Osteocyte (in vitro differentiated cells): ENCODE measurements around the gene ALDH1A3. TPM values are rescaled to one million over a fixed set of nuclear protein-coding genes. Genes with fewer than 3 reads are reported as not detected.
A peak's percentile ranks its signal among the peaks of the same experiment; 100 is the strongest.

Experiments
- DNase-seq: peaks from one replicate; pipeline ENCODE4 v3.0.0; 2021; ENCODE audit warnings: mixed read lengths; ENCODE audit not compliant: unreplicated experiment; ENCODE audit errors: extremely low spot score
- H3K27ac Mint-ChIP-seq: one replicate; pipeline ENCODE4 v1.8.0; 2021; ENCODE audit warnings: mild to moderate bottlenecking, mixed read lengths; ENCODE audit not compliant: unreplicated experiment
- H3K27me3 Mint-ChIP-seq: one replicate; pipeline ENCODE4 v1.8.0; 2021; ENCODE audit warnings: mixed read lengths; ENCODE audit not compliant: unreplicated experiment
- H3K36me3 Mint-ChIP-seq: one replicate; pipeline ENCODE4 v1.8.0; 2021; ENCODE audit warnings: mixed read lengths; ENCODE audit not compliant: unreplicated experiment
- H3K4me1 Mint-ChIP-seq: one replicate; pipeline ENCODE4 v1.8.0; 2021; ENCODE audit warnings: mixed read lengths; ENCODE audit not compliant: unreplicated experiment
- H3K4me3 Mint-ChIP-seq: one replicate; pipeline ENCODE4 v1.8.0; 2021; ENCODE audit warnings: mild to moderate bottlenecking, moderate library complexity, mixed read lengths; ENCODE audit not compliant: unreplicated experiment
- H3K9me3 Mint-ChIP-seq: one replicate; pipeline ENCODE4 v1.8.0; 2021; ENCODE audit warnings: mixed read lengths; ENCODE audit not compliant: unreplicated experiment
- CTCF ChIP-seq: fragments of 200-600 bp; sonication (generic); IDR thresholded peaks from 2 replicates; pipeline ENCODE4 v1.5.0; 2021; ENCODE audit warnings: antibody characterized with exemption, mild to moderate bottlenecking, moderate library complexity
- total RNA-seq: library from RNA; stranded (reverse); gene quantifications from 2 replicates; pipeline ENCODE4 v1.2.1, GENCODE V29; 2021

ALDH1A3 gene
- total RNA-seq, 1 donor from 2014 or later: 0.30 TPM

DNA sequence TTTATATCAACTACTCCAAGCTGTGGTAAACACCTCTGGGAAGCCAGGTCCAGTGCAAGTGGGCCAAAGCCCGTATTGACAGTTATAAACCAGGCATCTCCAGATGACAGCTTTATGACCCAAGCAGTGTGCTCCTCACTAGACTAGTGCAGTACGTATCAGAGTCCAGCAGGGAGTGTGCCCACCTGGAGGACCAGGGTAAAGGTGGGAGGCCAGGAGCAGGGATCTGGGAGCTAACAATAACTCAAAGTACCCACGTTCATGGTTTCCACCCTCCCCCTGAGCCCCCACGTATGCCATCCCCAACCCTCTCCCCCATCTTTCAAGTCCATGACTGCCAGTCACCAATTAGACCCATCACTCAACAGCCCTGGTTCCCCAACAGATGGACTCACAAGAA, 27.0 kb upstream of the ALDH1A3 start:
- peak; percentile 69 for DNase-seq
- H3K4me3 Mint-ChIP-seq: no peak overlapping the region
- peaks cover 21% of the 10 kb centered on the region for H3K27me3 Mint-ChIP-seq
- no peaks in the 10 kb centered on the region for H3K36me3 Mint-ChIP-seq
- no peaks in the 10 kb centered on the region for H3K9me3 Mint-ChIP-seq
- H3K27ac Mint-ChIP-seq: no peak overlapping the region
- H3K4me1 Mint-ChIP-seq: no peaks in the 10 kb centered on the region
- no peak for TF ChIP-seq CTCF

DNA sequence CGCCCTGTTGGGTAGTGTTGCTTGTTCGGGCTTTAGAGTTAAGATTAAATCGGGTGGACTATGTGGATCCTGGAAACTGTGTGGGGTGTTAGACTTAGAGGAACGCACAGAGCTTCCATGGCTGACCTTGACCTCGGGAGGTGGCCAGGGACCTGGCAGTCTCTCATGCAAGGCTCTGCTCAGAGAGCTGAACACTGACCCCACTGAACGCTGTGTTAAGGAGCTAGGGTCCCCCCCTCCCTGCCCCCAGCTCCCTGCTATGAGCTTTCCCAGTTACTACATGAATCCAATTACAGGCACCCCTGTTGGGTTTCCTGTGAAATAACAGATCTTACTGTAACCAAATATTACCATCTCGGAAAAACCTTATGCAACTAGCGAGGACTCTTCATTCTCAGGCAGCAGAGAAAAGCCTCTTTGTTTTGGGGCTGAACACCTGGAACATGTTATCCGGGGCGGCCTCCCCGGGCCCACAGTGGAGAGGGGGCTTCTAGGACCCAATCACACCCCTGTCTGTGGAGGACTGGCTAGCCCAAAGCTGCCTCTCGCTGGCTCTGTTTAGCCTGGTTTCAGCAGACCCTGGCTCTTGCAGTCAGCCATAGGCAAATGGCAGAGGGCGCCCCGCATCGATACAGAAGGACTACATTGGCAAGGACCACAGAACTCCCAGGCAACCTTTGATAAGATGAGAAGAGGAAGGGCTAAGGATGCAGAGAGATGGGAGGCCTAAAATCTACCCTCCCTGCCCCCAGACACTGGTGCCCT, 25.8 kb upstream of the ALDH1A3 start:
- H3K27ac Mint-ChIP-seq: no peak overlapping the region
- no peak for TF ChIP-seq CTCF
- H3K27me3 Mint-ChIP-seq: peaks cover 23% of the 10 kb centered on the region
- DNase-seq: peak; percentile 81
- H3K36me3 Mint-ChIP-seq: no peaks in the 10 kb centered on the region
- no peak overlapping the region for H3K4me3 Mint-ChIP-seq
- no peaks in the 10 kb centered on the region for H3K9me3 Mint-ChIP-seq
- no peaks in the 10 kb centered on the region for H3K4me1 Mint-ChIP-seq

DNA sequence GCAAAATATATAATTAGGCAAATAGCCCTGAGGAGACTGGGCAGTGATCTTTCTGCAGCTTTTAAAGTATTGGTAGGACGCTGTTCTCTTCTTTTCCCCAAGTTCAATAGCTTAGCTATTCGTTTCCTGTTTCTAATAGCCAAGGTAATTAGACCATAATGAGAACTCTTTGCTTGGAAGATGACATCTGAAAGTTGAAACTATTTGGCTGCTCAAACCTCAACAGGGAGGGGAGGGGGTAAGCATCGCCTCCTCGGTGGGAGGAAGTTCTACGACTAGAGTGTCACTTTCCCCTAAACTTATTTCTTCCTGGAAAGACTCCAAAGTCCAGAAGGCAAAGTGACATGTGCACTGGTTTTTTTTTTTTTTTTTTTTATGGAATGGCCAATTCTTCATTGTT, 22.8 kb upstream of the ALDH1A3 start:
- no peak for DNase-seq
- Mint-ChIP-seq H3K4me1 (no peaks in the 10 kb centered on the region), H3K4me3 (no peak overlapping the region), H3K36me3 (no peaks in the 10 kb centered on the region), H3K27me3 (peaks cover 21% of the 10 kb centered on the region), H3K27ac (no peak overlapping the region), H3K9me3 (no peaks in the 10 kb centered on the region)
- TF ChIP-seq CTCF: no peak

DNA sequence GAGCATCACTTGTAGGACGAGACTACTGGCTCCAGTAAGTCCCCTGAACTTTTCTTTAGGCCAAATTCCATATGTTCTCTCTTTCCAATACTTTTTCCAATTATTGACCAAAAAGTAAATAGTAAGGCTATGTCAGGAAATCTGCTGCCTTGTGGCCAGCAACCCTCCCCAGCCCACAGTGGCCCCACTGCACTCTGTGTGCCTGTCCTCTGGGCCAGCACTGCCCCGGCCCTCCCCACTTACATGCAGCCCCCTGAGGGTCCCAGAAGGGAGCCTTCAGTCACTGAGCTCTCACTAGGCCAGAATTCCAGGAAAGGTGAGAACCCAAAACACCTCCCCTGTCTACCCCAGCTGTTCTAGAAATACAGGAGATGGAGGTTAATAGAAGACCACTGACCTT, 21.3 kb upstream of the ALDH1A3 start:
- H3K27ac Mint-ChIP-seq: no peak overlapping the region

More for the DNA sequence above, 21.3 kb upstream of the ALDH1A3 start:
- TF ChIP-seq CTCF: no peak
- no peak overlapping the region for H3K4me3 Mint-ChIP-seq
- no peak for DNase-seq
- no peaks in the 10 kb centered on the region for H3K36me3 Mint-ChIP-seq
- H3K9me3 Mint-ChIP-seq: no peaks in the 10 kb centered on the region
- H3K4me1 Mint-ChIP-seq: no peaks in the 10 kb centered on the region
- H3K27me3 Mint-ChIP-seq: peaks cover 19% of the 10 kb centered on the region
